ENCODE data around the gene POTEB3.
"Not testable (repeated sequence)": the region's sequence is repeated elsewhere in the genome, so short reads cannot be mapped to it uniquely, and the experiment has no call there.

The POTEB3 gene

DNA sequence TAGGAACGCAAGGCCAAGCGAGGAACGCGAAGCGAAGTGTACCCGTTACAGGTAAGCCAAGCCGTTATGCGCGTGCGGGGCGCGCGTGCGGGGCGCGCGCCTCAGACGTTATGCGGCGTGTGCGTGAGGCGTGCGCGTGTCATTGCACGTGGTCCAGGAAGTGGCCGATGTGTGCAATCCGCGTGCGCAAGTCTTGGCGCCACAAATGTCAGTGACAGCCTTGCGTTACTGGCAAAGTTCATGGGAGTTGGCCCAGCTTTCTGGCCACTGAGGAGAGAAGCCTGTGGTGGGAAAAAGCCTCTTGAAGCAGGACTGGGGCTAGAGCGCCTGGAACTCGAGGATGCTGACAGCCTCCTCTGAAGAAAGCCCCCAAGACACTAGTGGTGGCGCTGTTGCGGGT lies at the start of gene POTEB3:
Gene POTEB3 (minus strand): TSS at position 101 of the 400 bp plus-strand sequence. CDS start 488 bp downstream, outside the sequence.
- not testable (repeated sequence) for DNase-seq

DNA sequence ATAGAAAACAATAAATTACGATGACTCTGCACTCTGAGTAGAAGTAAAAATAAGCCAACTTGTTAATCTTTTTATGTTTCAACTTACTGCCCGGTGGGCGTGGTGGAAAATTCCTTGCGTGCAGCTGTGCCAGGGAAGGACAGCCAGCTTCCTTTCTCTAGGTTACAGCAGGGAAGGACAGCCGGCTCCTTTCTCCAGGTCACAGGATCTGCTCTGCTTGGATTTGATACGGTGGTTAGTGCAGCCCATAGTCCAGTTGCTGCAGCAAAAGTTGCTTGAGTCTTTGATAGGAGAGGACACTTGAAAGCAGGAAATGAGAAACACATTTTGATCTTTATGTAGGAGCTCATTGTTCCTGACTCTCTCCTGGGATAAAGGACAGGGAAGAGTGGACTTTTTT lies 13.4 kb upstream of the POTEB3 start:
- not testable (repeated sequence) for DNase-seq

DNA sequence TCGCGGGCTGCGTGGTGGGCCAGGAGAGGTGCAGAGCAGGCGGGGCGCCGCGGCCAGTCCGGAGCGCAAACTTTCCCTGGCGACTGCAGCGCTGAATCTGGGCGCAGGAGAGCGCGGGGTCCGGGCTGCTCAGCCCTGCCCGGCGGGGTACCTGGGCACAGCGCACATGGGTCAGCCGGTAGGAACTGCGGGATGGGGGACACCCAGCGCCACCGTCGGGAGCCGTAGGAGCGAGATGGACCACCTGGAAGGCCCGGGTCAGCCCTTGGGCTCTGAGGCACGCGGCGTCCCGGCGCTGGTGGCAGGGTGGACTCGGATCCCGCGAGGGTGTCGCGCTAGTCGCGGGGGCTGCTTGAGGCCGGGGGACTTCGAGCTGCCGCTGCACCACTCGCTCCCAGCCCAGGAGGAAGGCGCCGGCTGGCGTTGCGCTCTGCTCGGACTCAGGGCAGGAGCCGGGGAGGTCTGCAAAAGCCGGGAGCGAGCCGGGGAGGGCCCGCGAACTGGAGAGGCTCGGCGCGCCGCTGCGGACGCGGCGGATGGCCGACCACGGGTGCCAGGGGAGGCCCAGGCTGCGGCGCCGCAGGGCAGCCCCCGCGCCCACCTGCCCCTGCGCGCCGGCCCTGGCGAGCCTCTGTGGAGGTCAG lies 11.7 kb upstream of the POTEB3 start:
- DNase-seq, result not testable (repeated sequence)

DNA sequence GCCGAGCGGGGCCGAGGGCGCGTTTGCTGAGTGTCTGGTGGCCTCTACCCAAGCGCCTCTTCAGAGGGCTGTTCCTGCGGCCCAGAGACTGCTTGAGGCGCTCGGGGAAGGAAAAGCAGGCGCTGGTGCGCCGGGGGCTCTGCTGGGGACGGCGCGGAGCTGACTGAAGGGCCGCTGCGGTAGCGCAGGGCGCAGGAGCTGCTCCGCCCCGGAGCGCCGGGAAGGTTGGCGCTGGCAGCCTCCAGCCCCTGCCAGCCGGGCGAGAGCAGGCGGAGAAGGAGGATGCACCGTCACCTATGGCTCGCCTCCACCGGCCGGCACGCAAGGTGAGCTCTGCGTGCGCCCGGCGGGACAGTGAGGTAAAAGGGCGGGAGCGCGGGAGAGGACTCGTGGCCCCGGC lies 11.2 kb upstream of the POTEB3 start:
- DNase-seq, result not testable (repeated sequence)

DNA sequence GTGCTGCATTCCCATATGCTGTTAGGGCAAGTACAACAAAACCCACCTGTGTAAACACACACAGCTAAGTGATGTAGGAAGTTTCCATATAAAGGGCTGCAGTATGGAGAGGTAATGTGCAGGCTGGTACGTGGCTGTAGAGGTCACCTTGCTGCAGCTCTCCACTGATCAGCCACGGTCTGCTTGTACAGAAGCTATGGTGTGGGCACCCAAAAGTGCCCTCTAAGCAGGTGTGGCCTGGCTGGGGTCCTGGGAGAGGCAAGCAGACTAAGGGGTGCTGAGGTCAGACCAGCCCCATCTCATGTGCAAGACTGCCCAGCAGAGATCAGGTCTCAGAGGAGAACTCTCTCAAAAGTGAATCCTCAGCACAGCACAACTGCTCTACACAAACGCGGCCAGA lies 32.9 kb downstream of the POTEB3 start:
- not testable (repeated sequence) for DNase-seq

- not testable (repeated sequence) for DNase-seq
These were observed 38.8 kb downstream of the POTEB3 start for GRCh38 chr15:21401531-21401930.

DNA sequence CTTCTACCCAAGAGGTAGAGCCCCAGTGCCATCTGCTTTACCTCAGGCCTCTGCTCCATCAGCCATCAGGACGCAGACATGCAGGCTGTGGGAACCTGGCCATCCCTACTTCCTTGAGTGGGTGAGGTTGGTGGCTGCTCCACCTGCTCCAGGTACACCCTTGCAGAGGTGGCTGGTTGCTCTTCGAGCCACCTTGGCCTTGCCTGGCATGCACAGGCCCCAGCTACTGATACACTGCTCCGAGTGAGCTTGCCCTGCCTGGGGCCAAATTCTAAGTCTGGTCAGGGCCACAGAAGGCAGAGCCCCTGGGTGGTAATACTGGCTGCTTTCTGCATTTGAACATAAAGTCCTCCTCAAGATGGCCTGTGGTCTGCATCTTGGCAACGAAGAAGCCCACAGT lies 41.2 kb downstream of the POTEB3 start:
- DNase-seq, result not testable (repeated sequence)

DNA sequence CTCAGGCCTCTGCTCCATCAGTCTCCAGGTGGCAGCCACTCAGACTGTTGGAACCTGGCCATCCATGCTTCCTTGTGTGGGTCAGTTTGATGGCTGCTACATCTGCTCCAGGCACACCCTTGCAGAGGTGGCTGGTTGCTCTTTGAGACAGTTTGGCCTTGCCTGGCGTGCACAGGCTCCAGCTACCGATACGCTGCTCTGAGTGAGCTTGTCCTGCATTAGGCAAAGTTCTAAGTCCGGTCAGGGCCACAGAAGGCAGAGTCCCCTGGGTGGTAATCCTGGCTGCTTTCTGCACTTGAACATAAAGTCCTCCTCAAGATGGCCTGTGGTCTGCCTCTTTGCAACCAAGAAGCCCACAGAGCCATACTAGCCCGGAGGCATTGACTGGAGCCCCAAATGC lies 41.8 kb downstream of the POTEB3 start:
- DNase-seq, result not testable (repeated sequence)

DNA sequence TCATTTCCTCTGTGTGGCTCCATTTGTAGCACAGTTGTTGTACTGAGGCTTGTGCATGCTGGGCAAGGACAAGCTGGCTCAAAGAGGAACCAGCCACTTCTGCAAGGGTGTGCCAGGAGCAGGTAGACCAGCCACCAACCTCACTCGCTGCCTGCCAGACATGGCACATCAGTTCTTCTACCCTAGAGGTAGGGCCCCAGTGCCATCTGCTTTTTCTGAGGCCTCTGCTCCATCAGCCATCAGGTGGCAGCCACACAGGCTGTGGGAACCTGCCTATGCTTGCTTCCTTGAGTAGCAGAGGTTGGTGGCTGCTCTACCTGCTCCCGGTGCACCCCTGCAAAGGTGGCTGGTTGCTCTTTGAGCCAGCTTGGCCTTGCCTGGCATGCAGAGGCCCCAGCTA lies 42.6 kb downstream of the POTEB3 start:
- not testable (repeated sequence) for DNase-seq

GRCh38 chr15:21397186-21397585 lies 43.1 kb downstream of the POTEB3 start:
- not testable (repeated sequence) for DNase-seq

DNA sequence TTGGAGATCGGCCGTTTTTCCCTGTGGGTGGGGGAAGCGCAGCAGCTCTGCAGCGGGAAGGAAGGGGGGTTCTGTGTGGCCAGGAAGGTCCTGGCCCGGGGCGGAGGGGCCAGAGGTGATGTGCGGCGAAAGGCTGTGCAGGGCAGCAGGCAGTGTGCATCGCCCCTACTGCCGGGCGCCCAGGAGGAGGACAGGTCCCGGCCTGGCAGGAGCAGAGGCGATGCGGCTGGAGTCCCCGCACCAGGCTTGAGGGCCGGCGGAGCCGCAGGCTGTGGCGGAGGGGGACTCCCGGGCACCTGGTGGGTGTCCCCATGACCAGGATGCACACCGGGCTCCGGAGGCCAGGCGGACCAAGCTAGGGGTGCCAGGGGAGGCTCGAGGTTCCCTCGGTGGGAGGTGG lies 54.3 kb downstream of the POTEB3 start:
- DNase-seq, result not testable (repeated sequence)

- not testable (repeated sequence) for DNase-seq
These were observed 56.3 kb downstream of the POTEB3 start for GRCh38 chr15:21383866-21384485.

GRCh38 chr15:21373682-21374081 lies 66.6 kb downstream of the POTEB3 start:
- not testable (repeated sequence) for DNase-seq

GRCh38 chr15:21369177-21369576 lies 71.1 kb downstream of the POTEB3 start:
- DNase-seq, result not testable (repeated sequence)

GRCh38 chr15:21368625-21369024 lies 71.7 kb downstream of the POTEB3 start:
- not testable (repeated sequence) for DNase-seq
